GM18507 (cell line): Measurements from ENCODE around the gene IGFL2.
"Not testable (repeated sequence)": the region's sequence is repeated elsewhere in the genome, so short reads cannot be mapped to it uniquely, and the experiment has no call there.

Experiments used
- DNase-seq: peaks from one replicate; pipeline ENCODE4 v3.0.0; 2011; ENCODE audit warnings: low read depth; ENCODE audit not compliant: insufficient read length; ENCODE audit errors: extremely low spot score
- FAIRE-seq: peaks from 2 replicates; lab custom pipeline; 2011; peaks lifted over from hg19 to GRCh38; lab: Jason Lieb, UNC

IGFL2 gene

GRCh38 chr19:46137915-46138473 is 10.0 kb upstream of the IGFL2 start:
- DNase-seq (no peak), FAIRE-seq (no peak)

- FAIRE-seq, result no peak
- DNase-seq, result no peak
Observed at GRCh38 chr19:46141421-46141820, 6.6 kb upstream of the IGFL2 start.

DNA sequence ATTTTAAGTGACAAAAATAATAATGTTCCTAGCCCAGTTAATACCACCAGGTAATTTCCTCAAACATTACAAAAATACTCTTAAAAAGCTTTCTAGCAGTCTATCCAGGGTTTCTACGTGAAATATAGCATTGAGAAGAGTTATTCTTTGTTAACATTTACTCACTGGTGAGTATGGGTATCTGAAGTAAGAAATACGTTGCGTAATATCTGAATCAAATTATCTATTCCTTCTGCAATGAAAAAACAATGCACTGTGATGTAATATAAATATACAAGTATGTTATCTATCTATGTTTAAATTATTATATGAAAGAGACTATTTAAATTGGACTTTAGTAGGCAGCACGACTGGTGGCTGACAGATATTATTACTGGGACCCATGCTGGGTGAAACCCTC is 5.7 kb upstream of the IGFL2 start:
- DNase-seq (no peak), FAIRE-seq (no peak)

DNA sequence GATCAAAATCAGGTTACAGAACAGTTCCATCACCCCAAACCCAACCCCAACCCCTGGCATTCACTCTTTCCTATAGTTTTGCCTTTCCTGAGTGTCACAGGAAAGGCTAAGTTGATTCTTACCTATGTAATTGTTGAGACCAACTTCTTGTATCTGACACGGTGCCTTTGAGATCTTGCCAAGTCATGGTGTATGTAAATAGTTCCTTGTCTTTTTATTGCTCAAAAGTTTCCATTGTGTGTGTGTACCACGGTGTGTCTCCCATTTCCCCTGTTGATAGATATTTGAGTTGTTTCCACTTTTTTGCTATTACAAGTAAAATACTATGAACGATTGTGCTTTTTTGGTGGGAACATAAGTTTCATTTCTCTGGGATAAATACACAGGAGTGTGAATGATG is 3.3 kb upstream of the IGFL2 start:
- no peak for DNase-seq
- FAIRE-seq, result no peak

DNA sequence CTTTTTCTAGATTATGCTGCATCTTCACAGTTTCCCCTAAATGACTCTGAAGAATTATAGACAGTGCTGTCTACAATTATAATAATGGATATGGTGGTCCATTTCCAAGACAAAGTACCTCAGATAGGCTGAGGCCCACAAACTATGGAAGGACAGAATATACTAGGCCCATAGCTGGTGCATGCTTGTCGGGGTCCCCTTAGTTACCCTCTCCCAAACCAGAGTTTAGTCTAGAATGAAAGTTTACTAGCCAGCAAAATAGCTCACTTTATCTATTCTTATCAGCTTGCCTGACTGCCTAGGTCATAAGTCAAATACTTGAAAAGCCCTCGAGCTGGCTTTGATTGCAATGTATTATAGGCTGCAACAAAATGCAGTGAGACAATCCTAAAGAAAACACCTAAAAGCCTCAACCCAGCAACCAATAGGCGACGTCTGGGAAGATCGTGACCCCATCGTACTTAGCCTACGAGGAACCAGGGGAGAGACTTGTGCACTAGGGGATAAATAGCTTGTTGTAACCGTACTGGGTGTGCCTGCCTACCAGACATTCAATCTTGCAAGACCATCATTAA is 785 bp upstream of the IGFL2 start:
- FAIRE-seq, result no peak
- no peak for DNase-seq

DNA sequence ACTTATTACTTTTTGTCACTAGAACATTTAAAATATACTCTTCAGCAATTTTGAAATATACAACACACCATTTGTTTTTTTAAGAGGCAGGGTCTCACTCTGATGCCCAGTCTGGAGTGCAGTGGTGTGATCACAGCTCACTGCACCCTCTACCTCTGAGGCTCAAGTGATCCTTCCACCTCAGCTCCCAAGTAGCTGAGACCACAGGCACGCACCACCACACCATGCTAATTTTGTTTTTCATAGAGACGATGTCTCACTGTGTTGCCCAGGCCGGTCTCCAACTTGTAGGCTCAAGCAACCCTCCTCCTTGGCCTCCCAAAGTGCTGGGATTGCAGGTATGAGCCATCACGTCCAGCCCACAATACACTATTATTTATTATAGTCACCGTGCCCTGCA is 2.6 kb downstream of the IGFL2 start:
- no peak for DNase-seq
- no peak for FAIRE-seq

DNA sequence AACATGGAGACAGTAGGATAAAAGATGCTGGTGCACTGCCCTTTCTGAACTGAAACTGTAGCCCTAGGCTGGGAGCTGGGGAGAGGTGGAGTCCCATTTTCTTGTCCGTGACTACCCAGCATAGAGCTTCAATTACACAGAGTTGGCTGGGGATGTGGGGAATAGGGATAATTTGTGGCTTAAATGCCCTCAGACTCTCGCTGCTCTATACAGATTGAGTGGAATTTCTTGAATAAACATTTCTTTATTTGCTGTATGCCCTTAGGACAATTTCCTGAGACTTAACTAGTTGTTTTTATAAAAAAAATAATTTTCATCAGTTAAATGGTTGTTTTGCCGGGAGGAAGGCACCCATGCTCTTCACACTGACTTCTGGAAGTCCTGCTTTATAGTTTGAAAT is 7.2 kb downstream of the IGFL2 start:
- FAIRE-seq, result no peak
- DNase-seq, result no peak

DNA sequence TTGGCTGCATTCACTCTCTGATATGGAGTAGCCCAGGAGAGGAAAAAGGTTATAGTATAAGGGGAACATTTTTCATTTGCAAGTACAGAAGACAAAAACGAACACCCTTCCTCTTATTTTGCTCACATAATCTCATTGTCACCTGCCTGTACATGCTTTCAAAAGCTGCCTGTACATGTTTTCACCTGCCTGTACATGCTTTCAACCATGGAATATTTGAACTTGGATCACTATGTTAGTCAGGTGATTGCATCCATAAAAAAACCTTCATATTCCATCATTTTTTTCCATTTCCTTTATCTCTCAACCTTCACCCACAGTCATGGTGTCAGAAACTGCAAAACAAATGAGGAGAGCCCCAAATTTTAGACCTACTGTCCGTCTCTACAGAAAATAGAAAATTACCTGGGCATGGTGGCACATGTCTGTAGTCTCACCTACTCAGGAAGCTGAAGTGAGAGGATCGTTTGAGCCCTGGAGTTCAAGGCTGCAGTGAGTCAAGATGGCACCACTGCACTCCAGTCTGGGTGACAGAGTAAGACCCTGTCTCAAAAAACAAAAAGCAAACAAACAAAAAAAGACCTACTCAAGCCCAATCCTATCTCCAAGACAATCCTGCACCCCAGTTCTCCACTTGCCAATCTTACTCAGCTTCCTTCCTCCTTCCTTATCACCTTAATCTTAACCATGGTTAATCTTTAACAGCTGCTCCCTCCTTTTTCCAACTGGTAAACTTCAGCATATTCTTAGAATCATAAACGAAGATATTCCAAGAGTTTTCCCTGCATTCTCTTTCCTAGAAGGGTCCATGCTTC is 11.6 kb downstream of the IGFL2 start:
- FAIRE-seq, result no peak

GRCh38 chr19:46160233-46160775 is 12.3 kb downstream of the IGFL2 start:
- DNase-seq (no peak), FAIRE-seq (no peak)

More for the DNA sequence above, 11.6 kb downstream of the IGFL2 start:
- no peak for DNase-seq

- not testable (repeated sequence) for DNase-seq, FAIRE-seq
Observed at GRCh38 chr19:46161642-46162257, 13.7 kb downstream of the IGFL2 start.

DNA sequence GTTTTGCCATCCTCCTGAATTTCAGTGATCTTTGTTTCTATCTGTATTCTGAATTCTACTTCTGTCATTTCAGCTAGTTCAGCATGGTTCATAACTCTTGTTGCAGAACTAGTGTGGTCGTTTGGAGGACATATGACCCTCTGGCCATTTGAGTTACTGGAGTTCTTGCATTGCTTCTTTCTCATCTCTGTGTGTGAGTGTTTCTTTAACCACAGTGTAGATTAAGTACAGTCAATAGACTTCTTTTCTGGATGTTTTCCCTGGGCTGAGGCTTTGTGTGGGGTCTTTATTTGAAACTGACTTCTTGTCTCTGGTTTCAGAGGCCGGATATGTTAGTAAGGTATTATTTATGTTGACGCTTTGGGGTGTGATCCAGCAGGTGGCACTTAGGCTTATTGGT is 14.7 kb downstream of the IGFL2 start:
- DNase-seq (no peak), FAIRE-seq (no peak)

- no peak for DNase-seq
- FAIRE-seq, result no peak
Observed at GRCh38 chr19:46173886-46174480, 25.9 kb downstream of the IGFL2 start.

- FAIRE-seq, result no peak
Observed at GRCh38 chr19:46176116-46176860, 28.2 kb downstream of the IGFL2 start.

DNA sequence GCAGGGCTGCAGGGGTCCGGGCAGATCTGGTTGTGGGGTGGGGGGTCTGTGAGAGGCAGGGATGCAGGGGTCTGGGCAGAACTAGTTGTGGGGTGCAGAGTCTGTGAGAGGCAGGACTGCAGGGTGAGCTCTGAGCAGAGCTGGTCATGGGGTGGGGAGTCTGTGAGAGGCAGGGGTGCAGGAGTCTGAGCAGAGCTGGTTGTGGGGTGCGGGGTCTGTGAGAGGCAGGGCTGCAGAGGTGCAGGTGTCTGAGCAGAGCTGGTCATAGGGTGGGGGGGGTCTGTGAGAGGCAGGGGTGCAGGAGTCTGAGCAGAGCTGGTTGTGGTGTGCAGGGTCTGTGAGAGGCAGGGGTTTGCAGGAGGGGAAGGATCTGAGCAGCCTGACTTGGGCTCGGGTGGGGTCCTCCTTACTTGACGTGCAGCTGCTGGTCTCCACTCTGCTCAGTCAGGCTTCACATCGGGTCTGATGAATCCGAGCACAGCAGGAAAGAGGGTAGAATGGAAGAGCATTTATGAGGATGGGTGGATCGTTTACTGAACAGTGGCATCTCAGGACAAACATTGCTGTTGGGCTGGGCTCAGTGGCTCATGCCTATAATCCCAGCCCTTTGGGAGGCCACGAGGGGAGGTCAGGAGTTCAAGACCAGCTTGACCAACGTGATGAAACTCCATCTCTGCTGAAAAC is 31.2 kb downstream of the IGFL2 start:
- DNase-seq (no peak), FAIRE-seq (no peak)

More at GRCh38 chr19:46176116-46176860, 28.2 kb downstream of the IGFL2 start:
- DNase-seq, result no peak

DNA sequence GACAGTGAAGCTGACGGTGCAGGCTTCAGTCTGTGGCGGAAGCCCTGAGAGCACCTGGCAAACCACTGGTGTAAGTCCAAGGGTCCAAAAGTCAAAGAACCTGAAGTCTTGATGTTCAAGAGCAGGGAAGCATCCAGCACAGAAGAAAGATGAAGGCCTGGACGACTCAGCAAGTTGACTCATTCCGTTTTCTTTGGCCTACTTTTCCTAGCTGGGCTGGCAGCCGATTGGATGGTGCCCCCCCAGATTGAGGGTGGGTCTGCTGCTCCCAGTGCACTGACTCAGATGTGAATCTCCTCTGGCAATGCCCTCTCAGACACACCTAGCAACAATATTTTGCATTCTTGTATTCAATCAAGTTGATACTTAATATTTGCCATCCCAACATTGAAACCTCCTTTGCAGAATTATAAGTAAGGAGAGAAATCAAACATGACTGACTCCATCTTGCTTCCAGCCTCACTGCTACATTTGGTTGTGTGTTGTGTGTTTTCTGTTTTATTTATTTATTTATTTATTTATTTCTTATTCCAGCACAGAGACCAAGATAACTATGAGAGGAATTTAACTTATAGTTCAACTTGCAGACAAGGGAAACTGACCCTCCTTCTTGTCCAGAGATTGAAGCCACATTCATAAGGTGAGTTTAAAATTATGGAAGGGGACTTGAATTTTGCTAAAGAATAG is 32.8 kb downstream of the IGFL2 start:
- DNase-seq (no peak), FAIRE-seq (no peak)

GRCh38 chr19:46181388-46181779 is 33.3 kb downstream of the IGFL2 start:
- no peak for FAIRE-seq
- DNase-seq, result no peak

- DNase-seq, result no peak
Observed at GRCh38 chr19:46182476-46182875, 34.4 kb downstream of the IGFL2 start.

More at GRCh38 chr19:46182476-46182875, 34.4 kb downstream of the IGFL2 start:
- FAIRE-seq, result no peak
